GM20000 (cell line): ENCODE measurements around the gene FRMD6.

ENCODE experiments used
- DNase-seq: peaks from one replicate; pipeline ENCODE4 v3.0.0; 2012; ENCODE audit warnings: low spot score
- TF ChIP-seq, protein P1 (sequence below): IDR thresholded peaks from 2 replicates; pipeline ENCODE4 v1.5.1; 2012; ENCODE audit warnings: mild to moderate bottlenecking, control low read depth; ENCODE audit errors: extremely low read depth, missing control alignments

FRMD6 gene

GRCh38 chr14:51643140-51643539, 8.6 kb upstream of the FRMD6 start:
- DNase-seq: no peak
- TF ChIP-seq, protein P1, sequence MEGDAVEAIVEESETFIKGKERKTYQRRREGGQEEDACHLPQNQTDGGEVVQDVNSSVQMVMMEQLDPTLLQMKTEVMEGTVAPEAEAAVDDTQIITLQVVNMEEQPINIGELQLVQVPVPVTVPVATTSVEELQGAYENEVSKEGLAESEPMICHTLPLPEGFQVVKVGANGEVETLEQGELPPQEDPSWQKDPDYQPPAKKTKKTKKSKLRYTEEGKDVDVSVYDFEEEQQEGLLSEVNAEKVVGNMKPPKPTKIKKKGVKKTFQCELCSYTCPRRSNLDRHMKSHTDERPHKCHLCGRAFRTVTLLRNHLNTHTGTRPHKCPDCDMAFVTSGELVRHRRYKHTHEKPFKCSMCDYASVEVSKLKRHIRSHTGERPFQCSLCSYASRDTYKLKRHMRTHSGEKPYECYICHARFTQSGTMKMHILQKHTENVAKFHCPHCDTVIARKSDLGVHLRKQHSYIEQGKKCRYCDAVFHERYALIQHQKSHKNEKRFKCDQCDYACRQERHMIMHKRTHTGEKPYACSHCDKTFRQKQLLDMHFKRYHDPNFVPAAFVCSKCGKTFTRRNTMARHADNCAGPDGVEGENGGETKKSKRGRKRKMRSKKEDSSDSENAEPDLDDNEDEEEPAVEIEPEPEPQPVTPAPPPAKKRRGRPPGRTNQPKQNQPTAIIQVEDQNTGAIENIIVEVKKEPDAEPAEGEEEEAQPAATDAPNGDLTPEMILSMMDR: no peak

DNA sequence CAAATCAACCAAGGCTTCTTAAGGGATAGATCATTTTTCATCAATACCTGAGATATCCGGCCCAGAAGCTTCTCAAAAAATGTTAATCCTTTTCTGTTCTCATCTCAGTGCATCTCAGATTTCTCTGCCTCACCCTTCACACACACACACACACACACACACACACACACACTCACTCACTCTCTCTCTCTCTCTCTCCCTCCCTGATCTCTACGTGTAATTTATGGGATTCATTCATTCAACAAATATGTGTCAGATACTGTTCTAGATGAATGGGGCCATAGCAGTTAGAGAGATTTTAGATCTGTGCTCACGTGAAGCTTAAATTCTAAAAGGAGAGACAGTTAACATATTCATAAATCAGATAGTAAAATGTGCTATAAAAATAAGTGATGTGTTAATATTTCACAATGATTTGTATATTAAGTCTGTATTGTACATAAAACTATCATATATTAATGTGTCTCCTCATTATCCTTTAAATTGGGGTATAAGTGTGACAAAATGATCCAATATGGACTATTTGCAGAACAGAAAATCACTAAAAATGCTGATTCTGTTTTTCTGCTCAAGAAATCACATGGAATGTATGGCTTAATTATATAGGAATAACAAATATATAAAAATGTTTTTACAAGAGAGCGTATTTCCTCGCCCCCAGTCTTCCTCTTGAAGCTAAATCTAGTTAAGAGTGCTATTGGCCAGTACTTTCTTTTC, 7.3 kb upstream of the FRMD6 start:
- TF ChIP-seq, protein P1: no peak
- DNase-seq: no peak

- no peak for DNase-seq
- TF ChIP-seq, protein P1: no peak
These were observed 3.4 kb upstream of the FRMD6 start for GRCh38 chr14:51648296-51648695.

DNA sequence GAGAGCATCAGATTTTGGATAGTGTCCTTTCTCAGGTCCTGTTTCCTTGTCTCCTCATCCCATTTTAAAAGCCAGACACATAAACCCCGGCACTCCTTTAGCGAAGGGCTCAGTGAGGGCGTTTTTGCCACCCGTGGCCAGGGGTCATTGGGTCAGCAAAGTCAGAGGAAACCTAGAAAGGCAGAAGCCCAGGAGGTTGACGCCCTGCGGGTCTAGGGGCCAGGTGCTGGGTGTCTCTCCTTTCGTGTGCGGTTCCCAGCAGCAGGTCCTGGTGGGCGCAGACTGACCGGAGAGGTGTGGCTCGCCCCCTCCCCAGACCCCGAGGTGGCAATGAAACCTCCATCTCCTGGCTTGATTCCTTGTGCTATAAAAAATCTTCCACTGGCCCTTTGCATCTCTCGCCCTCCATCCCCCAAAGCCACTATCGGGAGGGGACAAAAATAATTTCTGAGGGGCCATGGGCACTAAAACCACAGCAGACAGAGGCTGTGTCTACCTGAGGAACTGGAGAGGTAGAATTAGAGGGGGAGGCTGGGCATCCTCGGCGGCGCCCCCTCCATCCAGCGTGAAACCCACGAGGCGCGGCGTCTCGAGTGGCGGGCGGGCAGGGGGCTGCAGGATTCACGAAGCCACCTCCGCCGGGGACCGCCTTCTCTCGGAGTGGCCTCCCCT, 858 bp upstream of the FRMD6 start:
- TF ChIP-seq, protein P1: no peak
- DNase-seq: no peak

- DNase-seq: no peak
- TF ChIP-seq, protein P1: no peak
These were observed 713 bp downstream of the FRMD6 start for GRCh38 chr14:51652168-51653078.

GRCh38 chr14:51653079-51653774, 1.5 kb downstream of the FRMD6 start:
- TF ChIP-seq, protein P1: no peak
- DNase-seq: no peak
